ENCODE data around the gene EDDM3A. TPM values are rescaled to one million over a fixed set of nuclear protein-coding genes. Genes with fewer than 3 reads are reported as not detected.

Gene EDDM3A
- polyA plus RNA-seq, 1 donor (not counting 4 experiments of a cell fraction or from before 2014, with no cell fraction given) = not detected

DNA sequence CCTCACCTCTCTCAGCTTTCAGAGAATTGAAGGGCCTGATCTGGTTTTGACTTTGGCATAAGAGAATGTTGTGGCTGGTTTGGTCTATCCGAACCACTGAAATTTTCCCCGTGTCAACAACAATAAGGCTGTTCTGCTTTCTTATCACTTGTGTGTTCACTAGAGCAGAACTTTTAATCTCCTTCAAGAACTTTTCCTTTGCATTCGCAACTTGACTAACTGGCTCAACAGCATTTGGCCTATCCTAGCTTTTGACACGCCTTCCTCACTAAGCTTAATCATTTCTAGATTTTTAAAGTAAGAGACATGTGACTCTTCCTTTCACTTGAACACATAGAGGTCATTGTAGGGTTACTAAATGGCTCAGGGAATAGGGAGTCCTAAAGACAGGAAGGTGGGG, 25.9 kb upstream of the EDDM3A start:
- Histone ChIP-seq H3K27me3 (ENCODE audit: control insufficient read depth, extremely low read depth, insufficient read depth, low read length) (peaks cover 3% of the 10 kb centered on the region), H3K79me2 (ENCODE audit: control insufficient read depth, insufficient read depth, low read length) (no peaks in the 10 kb centered on the region), H3K9me1 (ENCODE audit: control insufficient read depth, extremely low read depth, insufficient read depth, low read length) (no peaks in the 10 kb centered on the region), H3K4me2 (ENCODE audit: control insufficient read depth, extremely low read depth, insufficient read depth, low read depth, low read length) (no peak overlapping the region), H3K9me3 (ENCODE audit: control insufficient read depth, low read depth, low read length) (no peaks in the 10 kb centered on the region), H3K4me1 (ENCODE audit: control insufficient read depth, extremely low read depth, insufficient read depth, low read length) (no peaks in the 10 kb centered on the region), H3K36me3 (ENCODE audit: control insufficient read depth in 2 of 2, extremely low read depth in 1 of 2, insufficient read depth in 2 of 2, low read length in 2 of 2) (no peaks in the 10 kb centered on the region), H3K27ac (ENCODE audit: control insufficient read depth, insufficient read depth, low read length) (no peak overlapping the region), H3K9ac (ENCODE audit: control insufficient read depth, extremely low read depth, insufficient read depth, low read length) (no peak overlapping the region), H2AFZ (ENCODE audit: control insufficient read depth, low read length) (no peak overlapping the region), H4K20me1 (ENCODE audit: control insufficient read depth, extremely low read depth, insufficient read depth, low read length) (no peaks in the 10 kb centered on the region), H3K4me3 (ENCODE audit: control insufficient read depth in 2 of 3, extremely low read depth in 1 of 3, insufficient read depth in 2 of 3, low read depth in 1 of 3, low read length in 3 of 3) (no peak overlapping the region)
- DNase-seq (ENCODE audit: low read depth, low spot score) (no peak), FAIRE-seq (no peak)
- TF ChIP-seq EZH2 (IDR thresholded peaks at IDR 0.05; ENCODE audit: low read length) = no peak
- TF ChIP-seq, protein P1, sequence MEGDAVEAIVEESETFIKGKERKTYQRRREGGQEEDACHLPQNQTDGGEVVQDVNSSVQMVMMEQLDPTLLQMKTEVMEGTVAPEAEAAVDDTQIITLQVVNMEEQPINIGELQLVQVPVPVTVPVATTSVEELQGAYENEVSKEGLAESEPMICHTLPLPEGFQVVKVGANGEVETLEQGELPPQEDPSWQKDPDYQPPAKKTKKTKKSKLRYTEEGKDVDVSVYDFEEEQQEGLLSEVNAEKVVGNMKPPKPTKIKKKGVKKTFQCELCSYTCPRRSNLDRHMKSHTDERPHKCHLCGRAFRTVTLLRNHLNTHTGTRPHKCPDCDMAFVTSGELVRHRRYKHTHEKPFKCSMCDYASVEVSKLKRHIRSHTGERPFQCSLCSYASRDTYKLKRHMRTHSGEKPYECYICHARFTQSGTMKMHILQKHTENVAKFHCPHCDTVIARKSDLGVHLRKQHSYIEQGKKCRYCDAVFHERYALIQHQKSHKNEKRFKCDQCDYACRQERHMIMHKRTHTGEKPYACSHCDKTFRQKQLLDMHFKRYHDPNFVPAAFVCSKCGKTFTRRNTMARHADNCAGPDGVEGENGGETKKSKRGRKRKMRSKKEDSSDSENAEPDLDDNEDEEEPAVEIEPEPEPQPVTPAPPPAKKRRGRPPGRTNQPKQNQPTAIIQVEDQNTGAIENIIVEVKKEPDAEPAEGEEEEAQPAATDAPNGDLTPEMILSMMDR (optimal IDR thresholded peaks at IDR 0.05 in 1 of 3, IDR thresholded peaks at IDR 0.05 in 1 of 3, conservative IDR thresholded peaks at IDR 0.05 in 1 of 3; ENCODE audit: extremely low read depth in 1 of 3, insufficient read depth in 2 of 3, low read length in 3 of 3) = no peak
- dilution Hi-C loops (cut with MboI; ENCODE audit: extremely low pct_ligation_motif_present, low sequenced_read_pairs) = no loop called here

GRCh38 chr14:20720741-20721140, 24.9 kb upstream of the EDDM3A start:
- H3K4me3 ChIP-seq (ENCODE audit: control insufficient read depth in 2 of 3, extremely low read depth in 1 of 3, insufficient read depth in 2 of 3, low read depth in 1 of 3, low read length in 3 of 3) = no peak overlapping the region
- H3K9me1 ChIP-seq (ENCODE audit: control insufficient read depth, extremely low read depth, insufficient read depth, low read length) = no peaks in the 10 kb centered on the region
- H3K27me3 ChIP-seq (ENCODE audit: control insufficient read depth, extremely low read depth, insufficient read depth, low read length) = peaks cover 3% of the 10 kb centered on the region
- H3K36me3 ChIP-seq (ENCODE audit: control insufficient read depth in 2 of 2, extremely low read depth in 1 of 2, insufficient read depth in 2 of 2, low read length in 2 of 2) = no peaks in the 10 kb centered on the region
- H4K20me1 ChIP-seq (ENCODE audit: control insufficient read depth, extremely low read depth, insufficient read depth, low read length) = no peaks in the 10 kb centered on the region
- no peak overlapping the region for H2AFZ ChIP-seq (ENCODE audit: control insufficient read depth, low read length)
- dilution Hi-C loops (cut with MboI; ENCODE audit: extremely low pct_ligation_motif_present, low sequenced_read_pairs) = no loop called here
- no peak overlapping the region for H3K9ac ChIP-seq (ENCODE audit: control insufficient read depth, extremely low read depth, insufficient read depth, low read length)
- FAIRE-seq = no peak
- no peak for DNase-seq (ENCODE audit: low read depth, low spot score)
- no peaks in the 10 kb centered on the region for H3K9me3 ChIP-seq (ENCODE audit: control insufficient read depth, low read depth, low read length)
- no peak overlapping the region for H3K4me2 ChIP-seq (ENCODE audit: control insufficient read depth, extremely low read depth, insufficient read depth, low read depth, low read length)
- TF ChIP-seq, protein P1 (optimal IDR thresholded peaks at IDR 0.05 in 1 of 3, IDR thresholded peaks at IDR 0.05 in 1 of 3, conservative IDR thresholded peaks at IDR 0.05 in 1 of 3; ENCODE audit: extremely low read depth in 1 of 3, insufficient read depth in 2 of 3, low read length in 3 of 3) = no peak
- TF ChIP-seq EZH2 (IDR thresholded peaks at IDR 0.05; ENCODE audit: low read length) = no peak
- H3K79me2 ChIP-seq (ENCODE audit: control insufficient read depth, insufficient read depth, low read length) = no peaks in the 10 kb centered on the region
- no peak overlapping the region for H3K27ac ChIP-seq (ENCODE audit: control insufficient read depth, insufficient read depth, low read length)
- H3K4me1 ChIP-seq (ENCODE audit: control insufficient read depth, extremely low read depth, insufficient read depth, low read length) = no peaks in the 10 kb centered on the region

Data from keratinocyte (primary cell).